Prostate gland (tissue), 2 donors: ENCODE results near the gene MYO1H.

ENCODE experiments used
- CTCF ChIP-seq, 4 experiments: fragments of 200-600 bp in 2 of 4; fragments of 450-650 bp in 2 of 4; sonication (generic) in 2 of 4; IDR thresholded peaks; 1 replicate in 3 of 4; 2 replicates in 1 of 4; pipeline ENCODE4 v1.5.1; 2016 to 2019; ENCODE audit warnings: antibody characterized with exemption in 4 of 4, mild to moderate bottlenecking in 2 of 4, moderate library complexity in 2 of 4
- POLR2A ChIP-seq: fragments of 450-650 bp; IDR thresholded peaks from one replicate; pipeline ENCODE4 v1.6.1; 2016; ENCODE audit warnings: antibody characterized with exemption, mild to moderate bottlenecking
- POLR2AphosphoS5 ChIP-seq: sonication (generic); formaldehyde crosslinking; IDR thresholded peaks from one replicate; pipeline ENCODE4 v1.6.1; 2017; ENCODE audit warnings: antibody characterized with exemption

- TF ChIP-seq POLR2A (no peak), CTCF (IDR thresholded peaks at IDR 0.05) (no peak), POLR2AphosphoS5 (no peak)
Measured at GRCh38 chr12:109492371-109492770, 144.7 kb downstream of the MYO1H start.
